GM19025 (cell line): ENCODE measurements around the gene FOXP2.
"Not testable (repeated sequence)": the region's sequence is repeated elsewhere in the genome, so short reads cannot be mapped to it uniquely, and the experiment has no call there.

Experiments
- ATAC-seq: cut with Tn5 transposase; IDR thresholded peaks from one replicate; pipeline ENCODE4 v1.9.1; 2021; ENCODE audit warnings: mild to moderate bottlenecking, low read depth, moderate library complexity; ENCODE audit not compliant: unreplicated experiment

FOXP2 gene

GRCh38 chr7:114419441-114420272 is 5.0 kb downstream of the FOXP2 start:
- ATAC-seq, result no peak

GRCh38 chr7:114422507-114423501 is 8.2 kb downstream of the FOXP2 start:
- ATAC-seq, result no peak

- no peak for ATAC-seq
Observed at GRCh38 chr7:114426382-114426781, 11.8 kb downstream of the FOXP2 start.

- ATAC-seq, result no peak
Observed at GRCh38 chr7:114426824-114427223, 12.2 kb downstream of the FOXP2 start.

- no peak for ATAC-seq
Observed at GRCh38 chr7:114428211-114428610, 13.6 kb downstream of the FOXP2 start.

- no peak for ATAC-seq
Observed at GRCh38 chr7:114431189-114431588, 16.6 kb downstream of the FOXP2 start.

GRCh38 chr7:114432061-114432460 is 17.4 kb downstream of the FOXP2 start:
- ATAC-seq, result no peak

GRCh38 chr7:114432703-114433102 is 18.1 kb downstream of the FOXP2 start:
- ATAC-seq, result no peak

- no peak for ATAC-seq
Observed at GRCh38 chr7:114439581-114439980, 25.0 kb downstream of the FOXP2 start.

- not testable (repeated sequence) for ATAC-seq
Observed at GRCh38 chr7:114440927-114441326, 26.3 kb downstream of the FOXP2 start.

- ATAC-seq, result no peak
Observed at GRCh38 chr7:114444196-114444595, 29.6 kb downstream of the FOXP2 start.

GRCh38 chr7:114450431-114450830 is 35.8 kb downstream of the FOXP2 start:
- ATAC-seq, result no peak

- no peak for ATAC-seq
Observed at GRCh38 chr7:114459574-114459973, 45.0 kb downstream of the FOXP2 start.

- no peak for ATAC-seq
Observed at GRCh38 chr7:114460021-114460420, 45.4 kb downstream of the FOXP2 start.

GRCh38 chr7:114466917-114467316 is 52.3 kb downstream of the FOXP2 start:
- no peak for ATAC-seq

GRCh38 chr7:114468844-114469243 is 54.2 kb downstream of the FOXP2 start:
- ATAC-seq, result no peak

GRCh38 chr7:114472896-114473512 is 58.4 kb downstream of the FOXP2 start:
- ATAC-seq, result no peak

GRCh38 chr7:114478384-114478783 is 63.8 kb downstream of the FOXP2 start:
- ATAC-seq, result no peak

GRCh38 chr7:114481999-114482398 is 67.4 kb downstream of the FOXP2 start:
- no peak for ATAC-seq

- ATAC-seq, result no peak
Observed at GRCh38 chr7:114484226-114484625, 69.6 kb downstream of the FOXP2 start.

- ATAC-seq, result no peak
Observed at GRCh38 chr7:114487174-114487573, 72.6 kb downstream of the FOXP2 start.
